Measurements from ENCODE around the gene NNAT.

Gene NNAT

DNA sequence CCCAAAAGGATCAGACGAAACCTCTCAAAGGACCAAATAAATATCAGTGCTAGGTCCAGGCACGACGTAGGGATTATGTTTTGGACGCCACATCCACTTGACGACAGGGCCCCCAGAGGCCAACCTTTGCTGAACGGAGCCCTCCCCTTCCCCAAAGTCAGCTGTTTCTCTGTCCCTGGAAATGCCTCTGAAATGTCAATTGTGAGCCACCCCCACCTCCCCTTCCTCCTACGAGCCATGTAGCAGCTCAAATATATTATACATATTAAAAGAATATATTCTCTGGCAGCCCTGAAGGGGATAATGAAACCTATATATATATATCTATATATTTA, 46.2 kb downstream of the NNAT start:
- Mint-ChIP-seq H3K27ac (no peak overlapping the region), H3K27me3 (ENCODE audit: low read depth, poor library complexity) (peaks cover 23% of the 10 kb centered on the region), H3K4me3 (peak overlapping the region; percentile 75), H3K9me3 (no peaks in the 10 kb centered on the region), H3K4me1 (peaks cover 49% of the 10 kb centered on the region), H3K36me3 (ENCODE audit: low read depth) (no peaks in the 10 kb centered on the region)
- TF ChIP-seq, protein P1, sequence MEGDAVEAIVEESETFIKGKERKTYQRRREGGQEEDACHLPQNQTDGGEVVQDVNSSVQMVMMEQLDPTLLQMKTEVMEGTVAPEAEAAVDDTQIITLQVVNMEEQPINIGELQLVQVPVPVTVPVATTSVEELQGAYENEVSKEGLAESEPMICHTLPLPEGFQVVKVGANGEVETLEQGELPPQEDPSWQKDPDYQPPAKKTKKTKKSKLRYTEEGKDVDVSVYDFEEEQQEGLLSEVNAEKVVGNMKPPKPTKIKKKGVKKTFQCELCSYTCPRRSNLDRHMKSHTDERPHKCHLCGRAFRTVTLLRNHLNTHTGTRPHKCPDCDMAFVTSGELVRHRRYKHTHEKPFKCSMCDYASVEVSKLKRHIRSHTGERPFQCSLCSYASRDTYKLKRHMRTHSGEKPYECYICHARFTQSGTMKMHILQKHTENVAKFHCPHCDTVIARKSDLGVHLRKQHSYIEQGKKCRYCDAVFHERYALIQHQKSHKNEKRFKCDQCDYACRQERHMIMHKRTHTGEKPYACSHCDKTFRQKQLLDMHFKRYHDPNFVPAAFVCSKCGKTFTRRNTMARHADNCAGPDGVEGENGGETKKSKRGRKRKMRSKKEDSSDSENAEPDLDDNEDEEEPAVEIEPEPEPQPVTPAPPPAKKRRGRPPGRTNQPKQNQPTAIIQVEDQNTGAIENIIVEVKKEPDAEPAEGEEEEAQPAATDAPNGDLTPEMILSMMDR (IDR thresholded peaks at IDR 0.05), result no peak
- DNase-seq, result no peak

DNA sequence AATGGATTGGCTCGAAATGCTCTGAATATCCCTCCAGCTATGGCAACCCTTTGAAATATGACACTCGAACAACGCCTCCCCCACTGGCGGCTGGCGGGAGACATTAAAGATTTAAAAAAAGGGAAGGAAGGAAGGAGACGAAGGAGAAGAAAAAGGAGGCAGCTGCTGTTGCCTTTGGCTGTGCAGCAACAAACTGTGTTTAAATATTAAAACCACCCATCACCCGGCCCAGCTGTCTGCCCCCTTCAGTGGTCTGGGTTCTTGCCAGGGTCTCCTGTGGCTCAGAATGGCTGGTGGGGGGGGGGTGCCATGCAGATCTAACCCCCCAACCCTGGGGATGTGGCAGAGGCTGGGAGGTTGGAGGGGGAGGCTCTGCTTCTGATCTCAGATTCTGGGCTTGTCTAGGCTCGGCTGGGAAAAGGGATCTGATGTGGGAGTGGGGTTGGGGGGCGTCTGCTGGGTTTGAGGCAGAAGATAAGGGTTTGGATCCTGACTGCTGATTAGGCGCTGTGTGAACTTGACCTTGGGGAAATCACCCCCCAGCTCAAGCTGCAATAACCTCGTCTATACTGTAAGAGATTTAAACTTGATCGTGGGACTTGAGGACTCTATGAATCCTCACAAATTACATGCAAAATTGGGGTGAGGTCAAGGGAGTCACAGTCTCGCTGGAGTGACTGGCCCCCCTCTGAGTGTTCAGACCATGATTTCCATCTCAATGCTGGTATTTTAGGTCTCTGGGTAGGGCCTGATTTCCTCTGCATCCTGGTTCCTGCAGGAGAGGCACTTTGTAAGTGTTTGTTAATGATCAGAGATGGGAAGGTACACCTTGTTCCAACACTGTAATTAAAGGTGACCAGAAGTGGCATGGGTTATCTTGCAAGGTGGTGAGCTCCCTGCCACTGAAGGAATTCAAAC, 46.9 kb downstream of the NNAT start:
- DNase-seq, result peak; percentile 41
- Mint-ChIP-seq H3K4me1 (peaks cover 47% of the 10 kb centered on the region), H3K36me3 (ENCODE audit: low read depth) (no peaks in the 10 kb centered on the region), H3K27ac (no peak overlapping the region), H3K27me3 (ENCODE audit: low read depth, poor library complexity) (peaks cover 23% of the 10 kb centered on the region), H3K9me3 (no peaks in the 10 kb centered on the region), H3K4me3 (peak overlapping the region; percentile 75)
- TF ChIP-seq, protein P1 (IDR thresholded peaks at IDR 0.05), result no peak

DNA sequence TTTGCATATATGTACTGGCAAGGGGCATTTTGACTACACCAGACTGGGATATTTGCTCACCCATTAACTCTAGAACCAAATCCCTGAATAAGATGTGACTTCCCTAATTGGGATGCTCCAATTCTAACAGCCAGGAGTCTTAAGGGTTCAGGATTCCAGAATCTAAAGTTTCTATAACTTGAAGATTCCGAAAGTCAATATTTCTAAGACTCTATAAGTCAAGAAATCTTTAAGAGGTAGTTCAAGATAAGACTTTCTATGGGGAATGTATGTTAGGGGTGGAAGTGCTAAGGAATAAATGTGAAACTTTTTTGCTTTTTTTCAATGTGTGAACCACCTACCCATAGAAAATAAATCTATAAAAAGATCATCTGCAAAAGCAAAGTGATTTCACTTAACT, 49.4 kb downstream of the NNAT start:
- Mint-ChIP-seq H3K27ac (no peak overlapping the region), H3K4me1 (peaks cover 33% of the 10 kb centered on the region), H3K9me3 (no peaks in the 10 kb centered on the region), H3K36me3 (ENCODE audit: low read depth) (no peaks in the 10 kb centered on the region), H3K4me3 (no peak overlapping the region), H3K27me3 (ENCODE audit: low read depth, poor library complexity) (peaks cover 20% of the 10 kb centered on the region)
- no peak for DNase-seq
- TF ChIP-seq, protein P1 (IDR thresholded peaks at IDR 0.05), result no peak

DNA sequence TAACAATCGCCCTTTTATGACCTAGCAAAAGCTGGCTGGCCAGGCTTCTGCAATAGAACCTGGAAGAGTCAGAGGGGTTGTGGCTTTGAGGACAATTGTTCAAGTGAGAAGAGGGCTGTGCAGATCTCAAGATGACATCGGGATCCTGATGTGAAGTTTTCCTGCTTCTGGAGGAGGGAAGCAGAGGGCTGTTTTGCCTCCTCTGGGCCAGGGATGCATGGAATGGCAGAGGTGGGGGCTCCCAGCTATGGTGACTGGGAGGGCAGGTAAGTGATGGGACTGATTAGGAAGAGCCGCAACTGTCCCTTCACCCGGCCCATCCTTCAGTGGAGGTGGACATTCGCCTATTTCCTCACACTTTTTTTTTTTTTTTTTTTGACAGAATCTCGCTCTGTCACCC, 50.0 kb downstream of the NNAT start:
- Mint-ChIP-seq H3K4me1 (peaks cover 31% of the 10 kb centered on the region), H3K36me3 (ENCODE audit: low read depth) (no peaks in the 10 kb centered on the region), H3K27ac (no peak overlapping the region), H3K4me3 (no peak overlapping the region), H3K9me3 (no peaks in the 10 kb centered on the region), H3K27me3 (ENCODE audit: low read depth, poor library complexity) (peaks cover 20% of the 10 kb centered on the region)
- TF ChIP-seq, protein P1 (IDR thresholded peaks at IDR 0.05), result no peak
- DNase-seq, result no peak
